ENCODE results near the gene CAMTA1. TPM values are rescaled to one million over a fixed set of nuclear protein-coding genes. Genes with fewer than 3 reads are reported as not detected.
"Not testable (repeated sequence)": the region's sequence is repeated elsewhere in the genome, so short reads cannot be mapped to it uniquely, and the experiment has no call there.

CAMTA1 gene
- total RNA-seq, 1 experiment from 2014 or later = 69.5 TPM

DNA sequence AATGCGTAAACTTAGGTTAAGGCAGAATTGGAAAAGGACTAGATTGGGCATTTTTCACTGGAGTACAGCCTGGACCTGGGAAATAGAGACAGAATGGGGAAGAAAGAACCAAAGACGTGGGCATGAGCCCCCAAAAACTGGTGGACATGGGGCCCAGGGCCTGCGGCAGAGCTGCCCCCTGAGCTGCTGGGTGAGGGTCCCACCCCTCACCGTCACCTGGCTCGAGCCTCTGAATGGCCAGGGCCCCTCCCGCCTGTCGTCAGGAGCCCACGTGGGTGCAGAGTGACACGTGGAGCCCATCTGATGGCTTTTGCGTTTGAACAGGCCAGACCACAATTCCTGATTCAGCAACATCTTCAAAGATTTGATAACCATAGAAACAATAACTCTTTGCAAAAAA lies 624.9 kb downstream of the CAMTA1 start:
- BruUV-seq (replicated peaks) = no TSS peak
- intact Hi-C loops (cut with micrococcal nuclease) = no loop called here
- Histone ChIP-seq H2AFZ (ENCODE audit: low read depth, low read length, poor library complexity, severe bottlenecking) (no peak overlapping the region), H3K9me3 (ENCODE audit: control insufficient read depth in 1 of 2, insufficient read depth in 1 of 2, low read depth in 1 of 2, low read length in 2 of 2) (no peaks in the 10 kb centered on the region), H4K20me1 (ENCODE audit: insufficient read depth) (no peaks in the 10 kb centered on the region), H3K4me1 (ENCODE audit: control insufficient read depth in 1 of 2, insufficient read depth in 2 of 2, low read length in 2 of 2) (no peaks in the 10 kb centered on the region), H3K79me2 (ENCODE audit: insufficient read depth, low read length) (no peaks in the 10 kb centered on the region), H3K36me3 (ENCODE audit: control insufficient read depth in 1 of 2, insufficient read depth in 2 of 2, low read length in 2 of 2) (no peaks in the 10 kb centered on the region), H3K4me3 (replicated peaks in 1 of 2; ENCODE audit: low read depth in 1 of 2, low read length in 2 of 2) (no peak overlapping the region), H3K4me2 (ENCODE audit: low read length) (no peak overlapping the region), H3K9me2 (ENCODE audit: insufficient read depth) (no peaks in the 10 kb centered on the region), H3K9ac (ENCODE audit: low read length) (no peak overlapping the region), H3K27me3 (ENCODE audit: insufficient read depth, low read length) (no peaks in the 10 kb centered on the region), H3K27ac (ENCODE audit: low read depth, low read length) (no peak overlapping the region)
- ChIA-PET CTCF (no interaction called here), POLR2A (no interaction called here), RAD21 (ENCODE audit: low non-redundant PET in 1 of 2, low total read pairs in 2 of 2, uncharacterized antibody in 2 of 2, unreplicated experiment in 2 of 2) (no interaction called here)
- TF ChIP-seq, protein P1, sequence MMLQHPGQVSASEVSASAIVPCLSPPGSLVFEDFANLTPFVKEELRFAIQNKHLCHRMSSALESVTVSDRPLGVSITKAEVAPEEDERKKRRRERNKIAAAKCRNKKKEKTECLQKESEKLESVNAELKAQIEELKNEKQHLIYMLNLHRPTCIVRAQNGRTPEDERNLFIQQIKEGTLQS (IDR thresholded peaks at IDR 0.05) = no peak
- TF ChIP-seq ZFX (IDR thresholded peaks at IDR 0.05) (no peak), REST (IDR thresholded peaks at IDR 0.05; ENCODE audit: low read depth) (no peak), CBX3 (IDR thresholded peaks at IDR 0.05; ENCODE audit: low read depth) (no peak), FOSL1 (IDR thresholded peaks at IDR 0.05; ENCODE audit: low read depth) (no peak), SP1 (IDR thresholded peaks at IDR 0.05; ENCODE audit: low read depth) (no peak), POLR2A (IDR thresholded peaks at IDR 0.05; ENCODE audit: borderline replicate concordance, extremely low read depth, insufficient read depth, insufficient read length) (no peak), MAX (IDR thresholded peaks at IDR 0.05) (no peak), EZH2phosphoT487 (IDR thresholded peaks at IDR 0.05; ENCODE audit: borderline replicate concordance) (no peak)
- TF ChIP-seq, protein P2, sequence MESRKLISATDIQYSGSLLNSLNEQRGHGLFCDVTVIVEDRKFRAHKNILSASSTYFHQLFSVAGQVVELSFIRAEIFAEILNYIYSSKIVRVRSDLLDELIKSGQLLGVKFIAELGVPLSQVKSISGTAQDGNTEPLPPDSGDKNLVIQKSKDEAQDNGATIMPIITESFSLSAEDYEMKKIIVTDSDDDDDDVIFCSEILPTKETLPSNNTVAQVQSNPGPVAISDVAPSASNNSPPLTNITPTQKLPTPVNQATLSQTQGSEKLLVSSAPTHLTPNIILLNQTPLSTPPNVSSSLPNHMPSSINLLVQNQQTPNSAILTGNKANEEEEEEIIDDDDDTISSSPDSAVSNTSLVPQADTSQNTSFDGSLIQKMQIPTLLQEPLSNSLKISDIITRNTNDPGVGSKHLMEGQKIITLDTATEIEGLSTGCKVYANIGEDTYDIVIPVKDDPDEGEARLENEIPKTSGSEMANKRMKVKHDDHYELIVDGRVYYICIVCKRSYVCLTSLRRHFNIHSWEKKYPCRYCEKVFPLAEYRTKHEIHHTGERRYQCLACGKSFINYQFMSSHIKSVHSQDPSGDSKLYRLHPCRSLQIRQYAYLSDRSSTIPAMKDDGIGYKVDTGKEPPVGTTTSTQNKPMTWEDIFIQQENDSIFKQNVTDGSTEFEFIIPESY (IDR thresholded peaks at IDR 0.05; ENCODE audit: extremely low read depth, insufficient replicate concordance, low read length) = no peak
- DNase-seq (ENCODE audit: low read depth, low spot score) (no peak), ATAC-seq (no peak)

- H3K4me3 ChIP-seq (replicated peaks in 1 of 2; ENCODE audit: low read depth in 1 of 2, low read length in 2 of 2); BruUV-seq (replicated peaks); H3K4me2 ChIP-seq (ENCODE audit: low read length); POLR2A ChIA-PET; H3K79me2 ChIP-seq (ENCODE audit: insufficient read depth, low read length); H2AFZ ChIP-seq (ENCODE audit: low read depth, low read length, poor library complexity, severe bottlenecking); H3K4me1 ChIP-seq (ENCODE audit: control insufficient read depth in 1 of 2, insufficient read depth in 2 of 2, low read length in 2 of 2); DNase-seq (ENCODE audit: low read depth, low spot score); ATAC-seq; H4K20me1 ChIP-seq (ENCODE audit: insufficient read depth); H3K36me3 ChIP-seq (ENCODE audit: control insufficient read depth in 1 of 2, insufficient read depth in 2 of 2, low read length in 2 of 2); H3K27ac ChIP-seq (ENCODE audit: low read depth, low read length); H3K27me3 ChIP-seq (ENCODE audit: insufficient read depth, low read length); intact Hi-C loops (cut with micrococcal nuclease); H3K9me2 ChIP-seq (ENCODE audit: insufficient read depth); RAD21 ChIA-PET (ENCODE audit: low non-redundant PET in 1 of 2, low total read pairs in 2 of 2, uncharacterized antibody in 2 of 2, unreplicated experiment in 2 of 2); CTCF ChIA-PET; H3K9ac ChIP-seq (ENCODE audit: low read length); H3K9me3 ChIP-seq (ENCODE audit: control insufficient read depth in 1 of 2, insufficient read depth in 1 of 2, low read depth in 1 of 2, low read length in 2 of 2): not testable (repeated sequence)
Observed at GRCh38 chr1:7417618-7418017, 632.4 kb downstream of the CAMTA1 start.

Data from HCT116 (cell line).